NOMO-1 treated with dmso at 0.1 percent for 144 hours (cell line): ENCODE data around the gene SLC44A5.
"Not testable (repeated sequence)": the region's sequence is repeated elsewhere in the genome, so short reads cannot be mapped to it uniquely, and the experiment has no call there.

ENCODE experiments used
- DNase-seq: peaks from one replicate; lab custom pipeline; 2025; ENCODE audit not compliant: unreplicated experiment; lab: John Stamatoyannopoulos, UW

The SLC44A5 gene

GRCh38 chr1:75203415-75204277, 407.3 kb downstream of the SLC44A5 start:
- DNase-seq: no peak

- DNase-seq: no peak
Observed at GRCh38 chr1:75202751-75203150, 408.2 kb downstream of the SLC44A5 start.

- no peak for DNase-seq
Observed at GRCh38 chr1:75198761-75199160, 412.2 kb downstream of the SLC44A5 start.

GRCh38 chr1:75198163-75198562, 412.8 kb downstream of the SLC44A5 start:
- DNase-seq: no peak

- DNase-seq: no peak
Observed at GRCh38 chr1:75188892-75189291, 422.0 kb downstream of the SLC44A5 start.

- not testable (repeated sequence) for DNase-seq
Observed at GRCh38 chr1:75181214-75181955, 429.5 kb downstream of the SLC44A5 start.

GRCh38 chr1:75174031-75174760, 436.7 kb downstream of the SLC44A5 start:
- DNase-seq: no peak

GRCh38 chr1:75172556-75172955, 438.4 kb downstream of the SLC44A5 start:
- DNase-seq: no peak

GRCh38 chr1:75171876-75172275, 439.0 kb downstream of the SLC44A5 start:
- no peak for DNase-seq

GRCh38 chr1:75170981-75171380, 439.9 kb downstream of the SLC44A5 start:
- no peak for DNase-seq

- DNase-seq: no peak
Observed at GRCh38 chr1:75170011-75170410, 440.9 kb downstream of the SLC44A5 start.

GRCh38 chr1:75166821-75167220, 444.1 kb downstream of the SLC44A5 start:
- DNase-seq: no peak

- DNase-seq: no peak
Observed at GRCh38 chr1:75165264-75165663, 445.6 kb downstream of the SLC44A5 start.

GRCh38 chr1:75159154-75159553, 451.8 kb downstream of the SLC44A5 start:
- no peak for DNase-seq
